Measurements from ENCODE around the gene MBNL3. TPM values are rescaled to one million over a fixed set of nuclear protein-coding genes. Genes with fewer than 3 reads are reported as not detected.

MBNL3 gene
- total and polyA plus RNA-seq, 9 of the 15 experiments (the other 6 are each of a cell fraction or from before 2014, with no cell fraction given), result under 0.01 to 0.25 (median 0.16) TPM

DNA sequence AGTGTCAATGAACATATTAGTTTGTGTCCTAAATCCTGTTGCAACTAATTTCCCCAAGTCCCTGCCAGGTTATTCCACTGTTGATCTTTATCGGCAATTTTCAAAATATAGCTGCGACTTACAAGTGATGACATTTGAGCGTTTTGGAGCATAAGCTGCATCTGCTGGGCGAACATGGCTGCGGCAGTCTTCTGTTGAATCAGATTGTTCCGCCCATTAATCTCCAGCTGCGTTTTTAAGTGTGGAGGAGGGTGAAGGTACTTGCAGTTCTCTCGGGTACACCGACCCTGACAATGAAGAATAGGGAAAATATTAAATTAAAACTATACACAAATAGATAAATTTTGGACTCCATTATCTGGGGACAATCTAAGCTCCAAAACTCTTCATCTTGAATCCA is 82.7 kb downstream of the MBNL3 start:
- no peaks in the 10 kb centered on the region for H3K4me1 ChIP-seq (replicated peaks in 1 of 2; ENCODE audit: control insufficient read depth in 2 of 2, insufficient read depth in 2 of 2, low read length in 2 of 2)
- no peak overlapping the region for H3K9ac ChIP-seq (ENCODE audit: insufficient read depth in 1 of 2, low read depth in 2 of 2, low read length in 2 of 2)
- H3K27me3 ChIP-seq (ENCODE audit: control insufficient read depth in 2 of 2, insufficient read depth in 2 of 2, low read length in 2 of 2), result no peaks in the 10 kb centered on the region
- CTCF ChIA-PET (ENCODE audit: low intra/inter-chr PET ratio), result no interaction called here
- no peak for ATAC-seq
- H4K20me1 ChIP-seq (replicated peaks; ENCODE audit: control insufficient read depth, insufficient read depth, low read length), result no peaks in the 10 kb centered on the region
- H2AFZ ChIP-seq (ENCODE audit: low read depth, low read length), result no peak overlapping the region
- H3K9me1 ChIP-seq (ENCODE audit: control insufficient read depth, insufficient read depth, low read length), result no peaks in the 10 kb centered on the region
- POLR2A ChIA-PET, result no interaction called here
- no peaks in the 10 kb centered on the region for H3K36me3 ChIP-seq (ENCODE audit: control insufficient read depth, insufficient read depth, low read length)
- DNase-seq (ENCODE audit: extremely low read depth in 1 of 4, low spot score in 3 of 4), result no peak
- BruUV-seq (replicated peaks), result no TSS peak
- TF ChIP-seq NFE2 (IDR thresholded peaks at IDR 0.05; ENCODE audit: low read depth) (no peak), ZBED1 (IDR thresholded peaks at IDR 0.05) (no peak), SREBF1 (IDR thresholded peaks at IDR 0.05; ENCODE audit: borderline replicate concordance, low read depth, low read length) (no peak), ZNF699 (CRISPR knock-in tag; IDR thresholded peaks at IDR 0.05; ENCODE audit: insufficient replicate concordance) (no peak), MTF1 (CRISPR knock-in tag; IDR thresholded peaks at IDR 0.05; ENCODE audit: borderline replicate concordance) (no peak)
- no peak overlapping the region for H3K4me2 ChIP-seq (ENCODE audit: insufficient read depth, low read length)
- 0% methylated on average over 9 of the region's 9 CpGs for WGBS (ENCODE audit: insufficient coverage, low coverage, missing lambda C conversion rate)
- H3K4me3 ChIP-seq, result no peak overlapping the region
- H3K79me2 ChIP-seq (ENCODE audit: control insufficient read depth, insufficient read depth, low read length), result no peaks in the 10 kb centered on the region
- no peaks in the 10 kb centered on the region for H3K9me3 ChIP-seq (replicated peaks; ENCODE audit: control insufficient read depth, insufficient read depth, low read depth, low read length)
- in situ Hi-C loops (cut with MboI), result no loop called here
- no peak overlapping the region for H3K27ac ChIP-seq (ENCODE audit: extremely low read depth, low read depth, low read length)
- no peak for FAIRE-seq
- intact Hi-C loops (cut with micrococcal nuclease), result no loop called here

DNA sequence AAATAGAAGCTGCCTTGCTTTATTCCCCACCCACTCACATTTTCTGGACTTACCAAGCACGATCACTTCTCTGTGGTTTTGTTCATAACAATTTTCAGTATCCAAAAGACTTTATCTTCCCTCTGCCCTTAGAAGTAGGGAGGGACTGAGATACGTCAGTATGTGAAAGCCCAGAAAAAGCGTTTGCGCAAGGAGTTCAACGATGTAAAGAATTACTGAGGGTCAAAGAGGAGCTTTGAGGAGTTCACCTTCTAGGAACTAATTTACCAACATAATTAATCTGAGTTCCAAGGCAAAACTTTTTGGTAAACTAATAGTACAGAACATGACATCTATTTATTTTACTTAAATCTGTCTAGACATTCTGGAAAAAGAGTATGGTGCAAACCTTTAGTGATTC is 84.6 kb downstream of the MBNL3 start:
- POLR2A ChIA-PET, result interaction anchor here (1.1 kb wide), 1 partner anchor 49 kb away, joined by 3 read pairs; no protein-coding TSS in a partner anchor
- BruUV-seq (replicated peaks), result no TSS peak
- FAIRE-seq (no peak), ATAC-seq (no peak), DNase-seq (ENCODE audit: extremely low read depth in 1 of 4, low spot score in 3 of 4) (no peak)
- no peak overlapping the region for H2AFZ ChIP-seq (ENCODE audit: low read depth, low read length)
- no peaks in the 10 kb centered on the region for H3K9me3 ChIP-seq (replicated peaks; ENCODE audit: control insufficient read depth, insufficient read depth, low read depth, low read length)
- CTCF ChIA-PET (ENCODE audit: low intra/inter-chr PET ratio), result no interaction called here
- H3K9me1 ChIP-seq (ENCODE audit: control insufficient read depth, insufficient read depth, low read length), result no peaks in the 10 kb centered on the region
- 11% methylated on average over 5 of the region's 5 CpGs for whole genome bisulfite sequencing (ENCODE audit: insufficient coverage, low coverage, missing lambda C conversion rate)
- in situ Hi-C loops (cut with MboI), result no loop called here
- no peak overlapping the region for H3K4me3 ChIP-seq
- H3K79me2 ChIP-seq (ENCODE audit: control insufficient read depth, insufficient read depth, low read length), result no peaks in the 10 kb centered on the region
- no peaks in the 10 kb centered on the region for H3K4me1 ChIP-seq (replicated peaks in 1 of 2; ENCODE audit: control insufficient read depth in 2 of 2, insufficient read depth in 2 of 2, low read length in 2 of 2)
- no peaks in the 10 kb centered on the region for H3K36me3 ChIP-seq (ENCODE audit: control insufficient read depth, insufficient read depth, low read length)
- no peaks in the 10 kb centered on the region for H4K20me1 ChIP-seq (replicated peaks; ENCODE audit: control insufficient read depth, insufficient read depth, low read length)
- no peaks in the 10 kb centered on the region for H3K27me3 ChIP-seq (ENCODE audit: control insufficient read depth in 2 of 2, insufficient read depth in 2 of 2, low read length in 2 of 2)
- intact Hi-C loops (cut with micrococcal nuclease), result no loop called here
- TF ChIP-seq SETDB1 (IDR thresholded peaks at IDR 0.05; ENCODE audit: low read length) (no peak), RBM15 (IDR thresholded peaks at IDR 0.05; ENCODE audit: insufficient read depth, low read length) (no peak), HDAC8 (tag; IDR thresholded peaks at IDR 0.05) (no peak), TBP (optimal IDR thresholded peaks at IDR 0.05; ENCODE audit: low read depth, low read length) (no peak)
- TF ChIP-seq, protein P1, sequence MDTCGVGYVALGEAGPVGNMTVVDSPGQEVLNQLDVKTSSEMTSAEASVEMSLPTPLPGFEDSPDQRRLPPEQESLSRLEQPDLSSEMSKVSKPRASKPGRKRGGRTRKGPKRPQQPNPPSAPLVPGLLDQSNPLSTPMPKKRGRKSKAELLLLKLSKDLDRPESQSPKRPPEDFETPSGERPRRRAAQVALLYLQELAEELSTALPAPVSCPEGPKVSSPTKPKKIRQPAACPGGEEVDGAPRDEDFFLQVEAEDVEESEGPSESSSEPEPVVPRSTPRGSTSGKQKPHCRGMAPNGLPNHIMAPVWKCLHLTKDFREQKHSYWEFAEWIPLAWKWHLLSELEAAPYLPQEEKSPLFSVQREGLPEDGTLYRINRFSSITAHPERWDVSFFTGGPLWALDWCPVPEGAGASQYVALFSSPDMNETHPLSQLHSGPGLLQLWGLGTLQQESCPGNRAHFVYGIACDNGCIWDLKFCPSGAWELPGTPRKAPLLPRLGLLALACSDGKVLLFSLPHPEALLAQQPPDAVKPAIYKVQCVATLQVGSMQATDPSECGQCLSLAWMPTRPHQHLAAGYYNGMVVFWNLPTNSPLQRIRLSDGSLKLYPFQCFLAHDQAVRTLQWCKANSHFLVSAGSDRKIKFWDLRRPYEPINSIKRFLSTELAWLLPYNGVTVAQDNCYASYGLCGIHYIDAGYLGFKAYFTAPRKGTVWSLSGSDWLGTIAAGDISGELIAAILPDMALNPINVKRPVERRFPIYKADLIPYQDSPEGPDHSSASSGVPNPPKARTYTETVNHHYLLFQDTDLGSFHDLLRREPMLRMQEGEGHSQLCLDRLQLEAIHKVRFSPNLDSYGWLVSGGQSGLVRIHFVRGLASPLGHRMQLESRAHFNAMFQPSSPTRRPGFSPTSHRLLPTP (IDR thresholded peaks at IDR 0.05; ENCODE audit: borderline replicate concordance, extremely low read depth, insufficient read length), result no peak
- TF ChIP-seq, protein P2, sequence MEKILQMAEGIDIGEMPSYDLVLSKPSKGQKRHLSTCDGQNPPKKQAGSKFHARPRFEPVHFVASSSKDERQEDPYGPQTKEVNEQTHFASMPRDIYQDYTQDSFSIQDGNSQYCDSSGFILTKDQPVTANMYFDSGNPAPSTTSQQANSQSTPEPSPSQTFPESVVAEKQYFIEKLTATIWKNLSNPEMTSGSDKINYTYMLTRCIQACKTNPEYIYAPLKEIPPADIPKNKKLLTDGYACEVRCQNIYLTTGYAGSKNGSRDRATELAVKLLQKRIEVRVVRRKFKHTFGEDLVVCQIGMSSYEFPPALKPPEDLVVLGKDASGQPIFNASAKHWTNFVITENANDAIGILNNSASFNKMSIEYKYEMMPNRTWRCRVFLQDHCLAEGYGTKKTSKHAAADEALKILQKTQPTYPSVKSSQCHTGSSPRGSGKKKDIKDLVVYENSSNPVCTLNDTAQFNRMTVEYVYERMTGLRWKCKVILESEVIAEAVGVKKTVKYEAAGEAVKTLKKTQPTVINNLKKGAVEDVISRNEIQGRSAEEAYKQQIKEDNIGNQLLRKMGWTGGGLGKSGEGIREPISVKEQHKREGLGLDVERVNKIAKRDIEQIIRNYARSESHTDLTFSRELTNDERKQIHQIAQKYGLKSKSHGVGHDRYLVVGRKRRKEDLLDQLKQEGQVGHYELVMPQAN (IDR thresholded peaks at IDR 0.05; ENCODE audit: borderline replicate concordance), result no peak
- H3K4me2 ChIP-seq (ENCODE audit: insufficient read depth, low read length), result no peak overlapping the region
- no peak overlapping the region for H3K27ac ChIP-seq (ENCODE audit: extremely low read depth, low read depth, low read length)
- no peak overlapping the region for H3K9ac ChIP-seq (ENCODE audit: insufficient read depth in 1 of 2, low read depth in 2 of 2, low read length in 2 of 2)
